ENCODE measurements around the gene AMN1. TPM values are rescaled to one million over a fixed set of nuclear protein-coding genes. Genes with fewer than 3 reads are reported as not detected.
A peak's percentile ranks its signal among the peaks of the same experiment; 100 is the strongest.
"Not testable (repeated sequence)": the region's sequence is repeated elsewhere in the genome, so short reads cannot be mapped to it uniquely, and the experiment has no call there.

AMN1 gene
- total RNA-seq, 1 experiment from 2014 or later = 15.8 TPM

GRCh38 chr12:31710021-31710818 lies 18.6 kb downstream of the AMN1 start:
- Histone ChIP-seq H3K36me3 (ENCODE audit: insufficient read depth, low read length, poor library complexity, severe bottlenecking) (peaks cover 2% of the 10 kb centered on the region), H3K27ac (ENCODE audit: low read depth, low read length, poor library complexity, severe bottlenecking) (no peak overlapping the region), H3K27me3 (replicated peaks; ENCODE audit: insufficient read depth, low read depth, low read length, poor library complexity) (no peaks in the 10 kb centered on the region), H3K4me3 (ENCODE audit: low read depth, low read length, poor library complexity, severe bottlenecking) (no peak overlapping the region), H3K4me1 (ENCODE audit: insufficient read depth, low read length, poor library complexity, severe bottlenecking) (no peaks in the 10 kb centered on the region), H3K9me3 (ENCODE audit: low read depth, low read length, poor library complexity, severe bottlenecking) (no peaks in the 10 kb centered on the region)
- intact Hi-C loops (cut with micrococcal nuclease; ENCODE audit: unreplicated experiment) = no loop called here
- no peak for DNase-seq (ENCODE audit: low spot score)
- no peak for TF ChIP-seq CTCF (conservative IDR thresholded peaks at IDR 0.05; ENCODE audit: low read depth, low read length)
- TF ChIP-seq EZH2 (IDR thresholded peaks at IDR 0.05; ENCODE audit: borderline replicate concordance, low read depth, low read length, poor library complexity, severe bottlenecking) = no peak
- BruUV-seq (replicated peaks) = no TSS peak
- ChIA-PET POLR2A (ENCODE audit: low non-redundant PET) (no interaction called here), CTCF (interaction anchor here (0.5 kb wide), 1 partner anchor 11 kb away, joined by 3 read pairs; no protein-coding TSS in a partner anchor)

GRCh38 chr12:31708118-31708517 lies 20.7 kb downstream of the AMN1 start:
- CTCF ChIA-PET; POLR2A ChIA-PET (ENCODE audit: low non-redundant PET); H3K27ac ChIP-seq (ENCODE audit: low read depth, low read length, poor library complexity, severe bottlenecking); H3K4me1 ChIP-seq (ENCODE audit: insufficient read depth, low read length, poor library complexity, severe bottlenecking); intact Hi-C loops (cut with micrococcal nuclease; ENCODE audit: unreplicated experiment); H3K4me3 ChIP-seq (ENCODE audit: low read depth, low read length, poor library complexity, severe bottlenecking); DNase-seq (ENCODE audit: low spot score); H3K36me3 ChIP-seq (ENCODE audit: insufficient read depth, low read length, poor library complexity, severe bottlenecking); H3K27me3 ChIP-seq (replicated peaks; ENCODE audit: insufficient read depth, low read depth, low read length, poor library complexity); H3K9me3 ChIP-seq (ENCODE audit: low read depth, low read length, poor library complexity, severe bottlenecking); BruUV-seq (replicated peaks): not testable (repeated sequence)

- CTCF ChIA-PET = no interaction called here
- intact Hi-C loops (cut with micrococcal nuclease; ENCODE audit: unreplicated experiment) = no loop called here
- Histone ChIP-seq H3K4me1 (ENCODE audit: insufficient read depth, low read length, poor library complexity, severe bottlenecking) (no peaks in the 10 kb centered on the region), H3K27ac (ENCODE audit: low read depth, low read length, poor library complexity, severe bottlenecking) (no peak overlapping the region), H3K27me3 (replicated peaks; ENCODE audit: insufficient read depth, low read depth, low read length, poor library complexity) (no peaks in the 10 kb centered on the region), H3K9me3 (ENCODE audit: low read depth, low read length, poor library complexity, severe bottlenecking) (no peaks in the 10 kb centered on the region), H3K4me3 (ENCODE audit: low read depth, low read length, poor library complexity, severe bottlenecking) (no peak overlapping the region), H3K36me3 (ENCODE audit: insufficient read depth, low read length, poor library complexity, severe bottlenecking) (peaks cover 8% of the 10 kb centered on the region)
- POLR2A ChIA-PET (ENCODE audit: low non-redundant PET) = no interaction called here
- TF ChIP-seq EZH2 (IDR thresholded peaks at IDR 0.05; ENCODE audit: borderline replicate concordance, low read depth, low read length, poor library complexity, severe bottlenecking) = no peak
- TF ChIP-seq CTCF (conservative IDR thresholded peaks at IDR 0.05; ENCODE audit: low read depth, low read length) = no peak
- DNase-seq (ENCODE audit: low spot score) = no peak
- BruUV-seq (replicated peaks) = no TSS peak
Measured at GRCh38 chr12:31705621-31706020, 23.2 kb downstream of the AMN1 start.

GRCh38 chr12:31702047-31702446 lies 26.8 kb downstream of the AMN1 start:
- peak; percentile 64 for DNase-seq (ENCODE audit: low spot score)
- Histone ChIP-seq H3K9me3 (ENCODE audit: low read depth, low read length, poor library complexity, severe bottlenecking) (no peaks in the 10 kb centered on the region), H3K36me3 (ENCODE audit: insufficient read depth, low read length, poor library complexity, severe bottlenecking) (peaks cover 13% of the 10 kb centered on the region), H3K4me3 (ENCODE audit: low read depth, low read length, poor library complexity, severe bottlenecking) (no peak overlapping the region), H3K4me1 (ENCODE audit: insufficient read depth, low read length, poor library complexity, severe bottlenecking) (no peaks in the 10 kb centered on the region), H3K27ac (ENCODE audit: low read depth, low read length, poor library complexity, severe bottlenecking) (no peak overlapping the region), H3K27me3 (replicated peaks; ENCODE audit: insufficient read depth, low read depth, low read length, poor library complexity) (no peaks in the 10 kb centered on the region)
- ChIA-PET POLR2A (ENCODE audit: low non-redundant PET) (no interaction called here), CTCF (no interaction called here)
- TF ChIP-seq CTCF (conservative IDR thresholded peaks at IDR 0.05; ENCODE audit: low read depth, low read length) = peak; percentile 42; the same call in 1 of the 2 replicates
- TF ChIP-seq EZH2 (IDR thresholded peaks at IDR 0.05; ENCODE audit: borderline replicate concordance, low read depth, low read length, poor library complexity, severe bottlenecking) = no peak
- intact Hi-C loops (cut with micrococcal nuclease; ENCODE audit: unreplicated experiment) = no loop called here
- no TSS peak for BruUV-seq (replicated peaks)

- BruUV-seq (replicated peaks); H3K9me3 ChIP-seq (ENCODE audit: low read depth, low read length, poor library complexity, severe bottlenecking); H3K27me3 ChIP-seq (replicated peaks; ENCODE audit: insufficient read depth, low read depth, low read length, poor library complexity); H3K27ac ChIP-seq (ENCODE audit: low read depth, low read length, poor library complexity, severe bottlenecking); CTCF ChIA-PET; H3K4me3 ChIP-seq (ENCODE audit: low read depth, low read length, poor library complexity, severe bottlenecking); DNase-seq (ENCODE audit: low spot score); POLR2A ChIA-PET (ENCODE audit: low non-redundant PET); H3K4me1 ChIP-seq (ENCODE audit: insufficient read depth, low read length, poor library complexity, severe bottlenecking): not testable (repeated sequence)
- intact Hi-C loops (cut with micrococcal nuclease; ENCODE audit: unreplicated experiment) = loop anchor here (10.0 kb wide), 1 partner anchor 195 kb away; no protein-coding TSS in a partner anchor
- H3K36me3 ChIP-seq (ENCODE audit: insufficient read depth, low read length, poor library complexity, severe bottlenecking) = peaks cover 11% of the 10 kb centered on the region
Measured at GRCh38 chr12:31689921-31690320, 38.9 kb downstream of the AMN1 start.

Measured in A673 (cell line).